Inflammatory macrophage treated with lipopolysaccharide for 4 hours (primary cell): ENCODE measurements around the gene XIRP2.
"Not testable (repeated sequence)": the region's sequence is repeated elsewhere in the genome, so short reads cannot be mapped to it uniquely, and the experiment has no call there.

ENCODE experiments used
- DNase-seq: peaks from one replicate; pipeline ENCODE4 v3.0.0-alpha.2; 2020

The XIRP2 gene

GRCh38 chr2:167198576-167198975 lies 310.3 kb downstream of the XIRP2 start:
- peak; percentile 25 for DNase-seq

- DNase-seq: no peak
These were observed 311.7 kb downstream of the XIRP2 start for GRCh38 chr2:167200019-167200418.

GRCh38 chr2:167209784-167210183 lies 321.5 kb downstream of the XIRP2 start:
- DNase-seq: no peak

GRCh38 chr2:167212014-167212648 lies 323.9 kb downstream of the XIRP2 start:
- DNase-seq: peak; percentile 67

GRCh38 chr2:167215595-167215994 lies 327.3 kb downstream of the XIRP2 start:
- DNase-seq: no peak

- no peak for DNase-seq
These were observed 349.2 kb downstream of the XIRP2 start for GRCh38 chr2:167237478-167237877.

GRCh38 chr2:167240671-167241070 lies 352.4 kb downstream of the XIRP2 start:
- no peak for DNase-seq

GRCh38 chr2:167249197-167249596 lies 360.9 kb downstream of the XIRP2 start:
- peak; percentile 4 for DNase-seq

GRCh38 chr2:167253025-167253424 lies 364.7 kb downstream of the XIRP2 start:
- DNase-seq: no peak

GRCh38 chr2:167254721-167255120 lies 366.4 kb downstream of the XIRP2 start:
- no peak for DNase-seq

- no peak for DNase-seq
These were observed 370.4 kb downstream of the XIRP2 start for GRCh38 chr2:167258712-167259111.

GRCh38 chr2:167264380-167264779 lies 376.1 kb downstream of the XIRP2 start:
- no peak for DNase-seq

GRCh38 chr2:167265004-167265403 lies 376.7 kb downstream of the XIRP2 start:
- DNase-seq: no peak

GRCh38 chr2:167265722-167266121 lies 377.4 kb downstream of the XIRP2 start:
- no peak for DNase-seq

- DNase-seq: not testable (repeated sequence)
These were observed 380.0 kb downstream of the XIRP2 start for GRCh38 chr2:167268245-167268644.

- DNase-seq: no peak
These were observed 383.7 kb downstream of the XIRP2 start for GRCh38 chr2:167271932-167272331.

- DNase-seq: no peak
These were observed 386.8 kb downstream of the XIRP2 start for GRCh38 chr2:167275046-167275445.

- DNase-seq: no peak
These were observed 391.5 kb downstream of the XIRP2 start for GRCh38 chr2:167279810-167280209.

- DNase-seq: no peak
These were observed 398.9 kb downstream of the XIRP2 start for GRCh38 chr2:167287212-167287611.

- DNase-seq: no peak
These were observed 401.6 kb downstream of the XIRP2 start for GRCh38 chr2:167289651-167290410.

GRCh38 chr2:167292430-167293171 lies 404.3 kb downstream of the XIRP2 start, which contains the start of gene B3GALT1:
Gene B3GALT1 (plus strand): TSS chr2:167293001.
- peak; percentile 76 for DNase-seq

- DNase-seq: no peak
These were observed 405.0 kb downstream of the XIRP2 start for GRCh38 chr2:167293172-167293781.
